GM18511 (cell line): ENCODE measurements around the gene PSMB5.

Experiments used
- ATAC-seq: cut with Tn5 transposase; IDR thresholded peaks from one replicate; pipeline ENCODE4 v1.9.1; 2021; ENCODE audit warnings: mild to moderate bottlenecking, moderate library complexity; ENCODE audit not compliant: unreplicated experiment

Gene PSMB5

DNA sequence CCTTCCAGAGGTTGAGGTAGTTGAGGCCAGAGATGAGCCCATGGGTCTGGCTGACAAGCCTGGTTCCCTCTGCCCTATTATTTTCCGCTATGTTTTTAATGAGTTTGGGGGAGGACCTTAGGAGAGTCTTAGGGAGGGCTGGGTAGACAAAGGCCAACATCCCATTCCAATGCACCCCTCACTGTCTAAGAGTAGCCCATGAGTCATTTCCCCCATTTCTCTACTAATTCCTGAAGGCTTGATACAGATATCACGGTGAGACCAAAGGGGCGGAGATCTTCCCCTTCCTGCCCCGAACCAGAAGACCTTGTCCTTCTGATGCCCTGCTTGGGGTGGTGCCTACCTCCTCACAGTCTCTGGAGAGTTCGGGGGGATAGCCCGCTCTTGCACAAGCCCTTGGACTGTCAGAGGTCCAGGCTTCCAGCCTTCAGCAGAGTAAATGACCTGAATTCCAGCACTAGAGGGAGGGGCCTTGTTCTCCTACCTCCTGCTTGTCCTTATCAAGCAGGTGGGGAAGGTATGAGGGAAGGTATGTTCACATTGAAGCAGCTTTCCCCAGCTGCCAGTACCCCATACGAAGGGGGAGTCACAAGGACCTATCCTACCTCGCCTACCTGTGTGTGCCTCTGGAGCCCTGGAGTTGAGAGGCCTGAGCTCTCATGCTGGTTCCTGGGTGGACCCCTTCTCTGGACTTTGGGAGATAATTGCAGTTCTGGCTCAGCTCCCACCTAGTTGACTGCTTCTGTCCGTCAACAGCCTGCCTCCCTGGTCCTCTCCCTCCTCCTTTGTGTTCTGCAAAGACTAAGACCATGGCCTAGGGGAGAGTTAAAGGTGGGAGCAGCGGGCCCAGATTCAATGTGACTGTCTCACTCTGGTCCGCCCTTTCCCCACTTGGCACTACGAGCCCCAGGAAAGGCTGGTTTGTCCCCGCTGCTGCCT lies 11.0 kb upstream of the PSMB5 start:
- no peak for ATAC-seq

DNA sequence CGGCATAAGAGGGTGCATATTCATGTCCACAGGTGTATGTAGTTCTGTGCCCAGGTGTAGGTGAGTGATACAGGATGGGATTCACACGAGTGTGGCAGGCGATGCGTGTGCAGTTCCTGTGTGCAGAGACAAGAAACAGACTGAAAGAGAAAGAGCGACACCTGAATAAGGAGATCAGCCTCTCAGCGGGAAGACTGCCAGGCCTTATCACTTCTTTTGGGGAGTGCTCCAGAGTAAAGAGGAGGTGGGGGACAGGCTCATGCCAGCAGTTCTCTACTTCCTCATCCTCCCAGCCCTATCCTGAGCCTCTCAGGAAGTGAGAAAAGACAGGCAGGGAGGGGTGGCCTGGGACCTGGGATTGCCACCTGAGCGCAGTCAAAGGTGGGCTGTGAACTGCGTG lies 10.1 kb upstream of the PSMB5 start:
- no peak for ATAC-seq

DNA sequence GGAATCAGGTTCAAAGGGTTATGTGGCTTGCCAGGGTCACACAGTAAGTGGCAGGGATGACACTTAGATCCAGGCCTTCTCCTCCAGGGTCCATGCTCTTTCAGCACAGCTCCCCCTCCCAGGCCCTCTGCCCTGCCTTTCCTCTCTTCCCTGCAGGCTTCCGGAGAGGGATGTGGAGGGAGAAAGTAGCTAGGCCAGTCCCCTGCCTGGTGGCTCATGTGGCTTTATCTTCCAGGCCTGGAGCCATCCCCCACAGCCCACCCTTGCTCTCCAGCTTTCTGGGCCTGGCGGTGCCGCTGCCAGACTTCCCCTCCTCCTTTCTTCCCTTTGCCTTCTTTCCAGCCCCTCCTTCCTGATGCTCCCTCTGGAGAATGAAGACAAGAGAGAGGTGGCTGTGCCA lies 9.1 kb upstream of the PSMB5 start:
- ATAC-seq, result no peak

DNA sequence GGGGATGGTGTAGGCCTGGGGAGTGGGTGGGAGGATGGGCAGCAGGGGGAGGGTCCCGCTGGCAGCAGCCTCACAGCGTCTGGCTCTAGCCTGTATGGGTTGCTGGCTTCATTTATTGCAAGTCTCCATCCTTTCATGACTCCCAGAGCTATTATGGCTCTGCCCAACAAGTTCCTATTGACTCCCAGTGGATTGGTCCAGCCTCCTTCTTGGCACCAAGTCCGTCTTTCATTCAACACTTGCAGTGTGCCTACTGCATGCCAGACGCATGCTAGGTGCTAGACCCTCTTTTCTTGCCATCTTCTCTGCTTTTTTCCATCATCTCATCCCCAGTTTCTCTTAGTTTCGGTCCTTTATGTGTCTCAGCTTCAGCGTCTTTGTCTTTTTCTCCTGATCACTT lies 8.4 kb upstream of the PSMB5 start:
- ATAC-seq, result no peak

DNA sequence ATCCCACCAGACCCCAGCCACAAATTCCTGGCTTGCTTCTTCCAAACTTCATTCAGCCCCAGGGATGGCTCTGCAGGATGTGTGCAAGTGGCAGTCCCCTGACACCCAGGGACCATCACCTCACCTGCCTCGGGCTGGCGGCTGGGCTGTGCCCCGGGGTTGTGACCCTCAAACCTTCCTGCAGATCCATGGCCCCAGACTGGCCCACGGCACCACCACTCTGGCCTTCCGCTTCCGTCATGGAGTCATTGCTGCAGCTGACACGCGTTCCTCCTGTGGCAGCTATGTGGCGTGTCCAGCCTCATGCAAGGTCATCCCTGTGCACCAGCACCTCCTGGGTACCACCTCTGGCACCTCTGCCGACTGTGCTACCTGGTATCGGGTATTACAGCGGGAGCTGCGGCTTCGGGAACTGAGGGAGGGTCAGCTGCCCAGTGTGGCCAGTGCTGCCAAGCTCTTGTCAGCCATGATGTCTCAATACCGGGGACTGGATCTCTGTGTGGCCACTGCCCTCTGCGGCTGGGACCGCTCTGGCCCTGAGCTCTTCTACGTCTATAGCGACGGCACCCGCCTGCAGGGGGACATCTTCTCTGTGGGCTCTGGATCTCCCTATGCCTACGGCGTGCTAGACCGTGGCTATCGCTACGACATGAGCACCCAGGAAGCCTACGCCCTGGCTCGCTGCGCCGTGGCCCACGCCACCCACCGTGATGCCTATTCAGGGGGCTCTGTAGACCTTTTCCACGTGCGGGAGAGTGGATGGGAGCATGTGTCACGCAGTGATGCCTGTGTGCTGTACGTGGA lies 7.7 kb upstream of the PSMB5 start, which contains the start of gene PSMB11:
Gene PSMB11, plus strand, starts transcription at position 51 of the 804 bp plus-strand sequence. Its CDS starts 14 bp downstream, at position 65.
- ATAC-seq, result no peak

DNA sequence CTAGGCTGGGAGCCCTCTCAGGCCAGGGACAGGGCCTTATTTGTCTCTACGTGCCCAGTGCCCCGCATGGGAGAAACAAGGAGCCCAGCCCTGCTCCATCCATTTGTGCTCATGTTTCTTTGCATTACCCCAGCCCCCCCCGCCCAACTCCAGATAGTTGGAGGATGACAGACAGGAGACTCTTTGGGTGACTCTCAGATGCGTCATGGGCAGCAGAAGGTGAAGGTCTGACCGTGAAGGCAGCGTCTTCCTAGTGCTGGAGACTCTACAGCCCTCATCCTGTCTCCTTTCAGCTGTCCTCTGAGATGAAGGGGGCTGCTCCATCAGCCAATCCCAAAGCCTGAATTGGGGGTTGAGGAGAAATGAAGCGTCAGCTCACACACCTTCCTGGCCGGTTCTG lies 7.0 kb upstream of the PSMB5 start:
- no peak for ATAC-seq

DNA sequence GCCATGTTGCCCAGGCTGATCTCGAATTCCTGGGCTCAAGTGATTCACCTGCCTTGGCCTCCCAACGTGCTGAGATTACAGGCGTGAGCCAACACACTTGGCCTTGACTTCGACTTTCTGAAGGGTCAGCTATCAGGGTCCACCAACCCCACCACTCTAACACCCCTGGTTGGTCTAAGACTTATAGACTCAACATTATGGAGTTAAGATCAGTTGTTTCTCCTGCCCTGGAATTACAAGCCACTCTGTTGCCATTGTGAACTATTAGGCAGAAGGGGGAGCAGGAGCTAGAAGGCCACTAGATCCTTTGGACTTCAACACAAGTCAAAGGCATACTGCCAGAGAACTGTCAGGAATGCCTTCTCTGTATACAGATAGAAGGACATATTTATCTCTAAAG lies 5.4 kb upstream of the PSMB5 start:
- no peak for ATAC-seq

DNA sequence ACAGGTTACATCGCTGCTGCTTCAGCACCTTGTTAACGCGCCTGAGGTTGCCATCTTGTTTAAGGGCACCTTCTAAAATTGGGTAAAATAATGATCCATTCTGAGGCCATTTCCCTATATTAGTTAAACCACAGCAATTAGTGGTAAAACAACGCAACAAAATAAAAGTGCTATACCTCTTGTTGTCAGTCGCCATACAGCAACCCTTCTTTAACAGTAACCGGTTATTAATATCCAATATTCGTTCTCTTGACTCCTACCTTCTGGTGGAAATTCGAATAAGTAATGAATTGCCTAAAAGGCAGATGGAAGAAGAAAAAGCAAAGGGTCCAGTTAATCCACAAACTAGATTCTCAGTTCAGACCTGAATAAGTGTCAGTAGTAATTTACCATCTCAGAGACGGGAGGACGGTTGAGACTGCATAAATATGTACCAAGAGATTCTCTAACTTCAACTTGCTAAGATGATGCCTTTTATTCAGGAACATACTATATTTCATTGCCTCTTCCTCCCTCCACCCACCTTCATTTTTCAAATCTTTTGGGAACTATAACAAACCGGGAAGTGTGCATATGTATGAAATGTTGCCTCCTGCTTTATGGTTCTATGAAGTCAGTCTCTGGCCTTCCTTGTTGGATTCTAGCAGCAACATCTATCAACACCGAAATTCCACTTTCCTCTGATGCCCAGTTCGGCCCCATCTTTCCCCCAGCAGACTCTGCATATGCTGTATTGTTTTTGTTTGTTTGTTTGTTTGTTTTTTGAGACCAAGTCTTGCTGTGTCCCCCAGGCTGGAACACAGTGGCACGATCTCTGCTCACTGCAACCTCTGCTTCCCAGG lies 824 bp upstream of the PSMB5 start:
- ATAC-seq, result no peak

DNA sequence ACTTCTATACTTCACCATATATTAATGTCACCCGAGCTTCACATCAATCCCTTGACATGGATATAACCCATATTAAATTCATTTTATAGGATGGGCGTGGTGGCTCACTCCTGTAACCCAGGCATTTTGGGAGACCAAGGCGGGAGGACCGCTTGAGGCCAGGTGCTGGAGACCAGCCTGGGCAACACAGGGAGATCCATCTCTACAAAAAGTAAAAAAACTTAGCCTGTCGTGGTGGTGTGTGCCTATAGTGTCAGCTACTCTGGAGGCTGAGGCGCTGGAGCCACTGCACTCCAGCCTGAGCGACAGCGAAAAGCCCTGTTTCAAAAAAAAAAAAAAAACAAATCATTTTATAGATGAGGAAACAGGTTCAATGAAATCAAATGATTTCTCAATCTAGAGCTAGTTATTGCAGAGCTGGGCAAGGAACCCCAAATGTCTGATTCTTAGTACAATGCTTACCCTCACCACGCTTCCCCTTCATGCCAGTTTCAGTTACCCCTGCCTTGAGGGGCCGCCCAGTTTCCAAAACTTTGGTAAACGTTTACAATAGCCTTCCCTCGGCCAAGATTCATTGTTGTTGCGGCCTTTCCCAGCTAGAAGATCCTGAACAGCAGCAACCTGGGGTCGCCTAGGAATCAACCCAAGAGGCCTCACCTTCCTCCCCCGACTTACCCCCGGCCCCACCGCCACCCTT lies 751 bp downstream of the PSMB5 start:
- ATAC-seq, result no peak

DNA sequence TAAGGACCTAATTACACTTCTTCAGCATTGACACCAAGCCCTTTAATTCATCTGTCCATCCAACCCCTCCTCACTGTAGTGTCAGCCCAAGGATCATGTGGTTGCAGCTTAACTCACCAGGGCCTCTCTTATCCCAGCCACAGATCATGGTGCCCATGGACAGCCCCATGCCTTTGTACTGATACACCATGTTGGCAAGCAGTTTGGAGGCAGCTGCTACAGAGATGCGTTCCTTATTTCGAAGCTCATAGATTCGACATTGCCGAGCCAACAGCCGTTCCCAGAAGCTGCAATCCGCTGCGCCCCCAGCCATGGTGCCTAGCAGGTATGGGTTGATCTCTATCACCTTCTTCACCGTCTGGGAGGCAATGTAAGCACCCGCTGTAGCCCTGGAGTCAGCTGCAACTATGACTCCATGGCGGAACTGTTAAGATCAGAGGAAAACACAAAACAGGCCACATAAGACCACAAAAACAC lies 1.4 kb downstream of the PSMB5 start:
- ATAC-seq, result no peak

DNA sequence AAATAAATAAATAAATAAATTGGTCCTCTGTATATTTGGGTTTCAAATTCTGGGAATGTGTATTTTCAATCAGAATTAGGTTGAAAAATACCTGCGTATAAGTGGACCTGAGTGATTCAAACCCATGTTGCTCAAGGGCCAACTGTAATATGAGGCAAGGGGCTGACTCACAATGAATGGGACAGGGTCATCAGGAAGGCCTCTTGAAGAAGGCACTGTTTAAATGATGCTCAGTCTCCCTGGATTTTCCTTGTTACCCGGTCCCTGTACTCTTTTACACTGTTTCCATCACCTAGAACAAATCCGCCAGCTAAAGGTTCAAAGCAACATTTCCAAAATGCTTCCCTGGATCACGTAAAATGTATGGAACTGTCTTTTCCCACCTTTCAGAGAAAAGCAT lies 3.8 kb downstream of the PSMB5 start:
- ATAC-seq, result no peak

DNA sequence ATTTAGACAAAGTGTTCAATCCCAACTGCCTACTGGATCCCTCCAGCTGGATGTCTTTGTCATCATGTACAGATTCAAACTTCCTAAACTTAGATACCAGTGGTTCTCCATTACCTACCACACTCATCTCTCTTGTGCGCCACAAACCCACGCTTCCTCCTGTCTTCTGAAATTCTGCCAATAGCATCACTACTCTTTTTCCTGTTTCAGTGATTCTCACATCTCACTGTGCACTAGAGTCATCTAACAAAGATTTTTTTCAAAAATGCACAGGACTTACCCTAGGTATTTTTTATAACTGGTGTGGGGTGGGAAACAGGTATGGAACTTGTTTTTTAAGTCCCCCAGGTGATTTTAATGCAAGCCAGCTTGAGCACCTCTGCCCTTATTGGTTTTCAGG lies 5.9 kb downstream of the PSMB5 start:
- ATAC-seq, result no peak

DNA sequence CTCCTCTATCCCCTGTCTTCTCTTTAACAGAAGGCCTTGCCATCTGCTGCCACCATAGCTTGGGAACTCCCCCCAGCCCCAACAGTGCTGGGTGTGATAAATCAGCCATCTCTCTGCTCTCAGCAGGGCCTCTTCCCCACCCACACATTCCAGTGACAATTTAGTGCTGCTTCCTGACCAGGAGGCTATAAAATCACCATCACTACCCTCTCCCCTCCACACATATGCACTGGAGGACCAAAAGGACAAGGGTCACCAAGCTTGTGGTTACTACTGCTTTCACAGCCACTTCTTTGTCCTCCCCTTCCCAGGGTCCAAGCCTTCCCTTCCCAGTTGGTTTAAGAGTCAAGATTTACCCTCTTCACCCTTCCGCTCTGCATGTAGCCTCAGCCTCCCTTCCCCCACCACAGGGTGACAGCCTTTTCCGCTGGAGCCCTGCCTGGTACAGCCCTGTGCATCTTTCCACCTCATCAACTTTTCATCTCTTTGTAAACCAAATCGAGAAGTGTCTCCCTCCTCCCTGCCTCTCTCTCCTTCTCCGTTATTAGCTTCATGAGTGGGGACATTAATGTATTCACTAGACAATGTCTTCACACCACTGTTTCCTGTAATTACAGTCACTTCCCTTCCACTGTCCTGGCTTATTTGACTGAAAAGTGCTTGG lies 9.4 kb downstream of the PSMB5 start:
- no peak for ATAC-seq

DNA sequence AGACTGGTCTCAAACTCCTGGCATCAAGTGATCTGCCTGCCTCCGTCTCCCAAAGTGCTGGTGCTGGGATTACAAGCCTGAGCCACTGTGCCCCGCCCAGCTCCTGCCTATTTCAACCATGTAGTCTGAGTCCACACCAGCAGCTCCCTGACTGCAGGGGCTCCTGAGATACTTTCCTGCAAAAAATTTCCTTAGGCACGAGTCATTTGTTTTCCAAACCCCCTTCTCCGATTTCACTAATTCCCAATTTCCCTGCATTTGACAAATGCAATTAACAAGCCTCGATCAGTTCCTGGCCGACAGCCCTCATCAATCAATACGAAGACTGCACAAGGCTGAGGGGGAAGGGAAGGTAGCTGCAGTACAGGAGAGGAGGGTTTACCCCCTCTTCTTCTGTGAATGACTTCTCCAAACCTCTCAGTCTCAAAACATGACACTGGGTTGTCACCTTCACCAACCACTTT lies 10.1 kb downstream of the PSMB5 start:
- no peak for ATAC-seq

DNA sequence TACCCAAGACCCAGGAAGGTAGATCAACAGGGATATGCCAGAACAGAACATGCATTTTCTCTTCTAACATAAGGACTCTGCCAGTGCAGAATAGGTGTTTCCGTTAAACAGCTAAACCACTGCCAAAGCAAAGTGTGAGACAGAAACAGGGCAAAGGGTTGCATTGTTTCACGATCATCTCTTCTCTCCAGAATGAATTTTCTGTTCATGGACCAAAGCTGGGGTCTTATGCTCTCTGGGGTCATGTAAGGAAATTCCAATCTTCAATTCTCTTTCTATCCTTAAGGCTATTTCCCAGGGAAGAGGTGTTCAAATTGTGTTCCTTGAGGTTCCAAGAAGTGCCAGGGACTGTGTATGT lies 10.9 kb downstream of the PSMB5 start:
- no peak for ATAC-seq

DNA sequence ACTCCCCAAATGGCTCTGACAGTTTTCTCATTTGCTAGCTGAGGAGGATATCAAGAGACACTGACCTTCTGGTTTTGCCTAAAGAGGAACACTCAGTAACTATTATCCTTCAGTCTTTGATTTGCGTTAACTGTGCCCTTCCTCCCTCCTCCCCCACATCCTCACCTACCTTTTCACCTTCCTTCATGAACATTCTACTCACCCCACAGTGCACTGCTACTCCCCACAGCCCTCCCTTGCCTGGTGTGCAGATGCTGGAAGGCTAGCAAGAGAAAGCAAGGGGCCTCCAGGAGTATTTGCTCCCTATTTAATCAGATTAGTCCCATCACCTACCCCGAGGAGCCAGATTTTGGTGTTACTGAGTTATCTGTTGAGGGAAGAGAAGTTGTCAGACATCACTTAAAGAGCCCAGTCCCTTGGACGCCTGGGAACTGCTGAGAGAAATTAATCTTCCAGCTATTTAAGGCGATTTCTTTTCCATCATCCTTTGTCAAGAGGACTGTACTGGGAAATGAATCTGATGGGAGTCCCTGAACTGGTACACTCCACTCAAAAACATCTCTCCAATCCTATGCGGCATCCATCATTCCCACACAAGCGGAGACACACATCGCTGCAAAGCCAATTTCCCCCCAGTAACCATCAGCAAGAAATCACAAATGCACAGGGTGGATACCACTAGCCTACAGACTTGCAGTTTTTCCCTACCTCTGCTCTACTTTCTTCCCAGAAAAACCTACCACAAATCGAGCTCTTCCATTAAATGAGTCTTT lies 11.5 kb downstream of the PSMB5 start:
- ATAC-seq, result no peak

DNA sequence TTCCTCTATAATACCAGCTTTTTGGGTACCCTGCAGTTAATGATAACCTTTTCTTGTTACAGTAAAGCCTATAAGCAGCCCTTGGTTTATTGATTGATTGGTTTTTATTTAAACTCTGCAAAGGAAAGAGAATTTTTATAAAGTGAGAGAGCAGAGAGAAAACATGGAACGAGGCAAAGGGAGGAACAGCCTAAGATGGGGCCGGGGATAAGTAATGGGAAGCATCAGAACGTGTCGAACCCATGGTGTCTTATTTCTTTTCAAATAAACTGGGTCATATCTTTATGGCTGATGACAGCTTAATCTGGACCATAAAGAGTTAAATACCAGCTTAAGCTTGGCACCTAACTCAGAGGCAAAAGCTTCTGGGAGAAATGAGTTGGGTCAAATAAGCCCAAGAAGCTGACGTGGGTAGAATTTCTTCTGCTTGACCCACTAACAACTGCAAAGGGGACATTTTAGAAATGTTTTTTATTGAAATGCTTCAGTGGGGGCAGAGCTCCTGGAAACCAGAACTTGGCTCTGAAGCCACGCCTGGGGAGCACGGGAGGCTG lies 12.7 kb downstream of the PSMB5 start:
- no peak for ATAC-seq

DNA sequence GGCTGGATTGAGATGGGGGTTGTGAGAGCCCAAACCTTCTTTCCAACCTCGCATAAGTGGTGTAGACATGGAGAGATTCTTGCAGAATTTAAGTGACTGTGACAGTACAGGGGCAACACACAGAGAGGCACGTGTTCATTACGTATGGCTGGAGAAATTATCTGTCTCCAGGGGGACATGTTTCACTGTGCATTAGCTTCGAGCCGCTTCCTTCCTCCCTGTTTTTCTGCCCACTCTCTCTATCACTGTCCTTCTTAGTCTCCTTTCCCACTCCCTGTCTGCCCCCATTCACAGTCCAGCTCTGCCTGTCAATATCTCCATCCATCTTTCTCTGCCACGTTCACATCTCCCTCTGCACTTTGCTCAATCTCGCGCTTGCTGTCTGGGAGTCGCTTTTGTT lies 13.3 kb downstream of the PSMB5 start:
- no peak for ATAC-seq
